Motor neuron (in vitro differentiated cells): ENCODE measurements around the gene DOK5. TPM values are rescaled to one million over a fixed set of nuclear protein-coding genes. Genes with fewer than 3 reads are reported as not detected.

Experiments used
- ATAC-seq, 8 experiments: fragments of 200-7000 bp; cut with Tn5 transposase; replicated peaks in 6 of 8; 2 replicates each; pipeline ENCODE4 v1.8.0; 2021; ENCODE audit warnings: mild to moderate bottlenecking in 8 of 8, moderate library complexity in 8 of 8
- H3K27ac ChIP-seq, 2 donors: fragments of 250-450 bp; sonication (Bioruptor Pico); 2 replicates each; pipeline ENCODE4 v1.9.0; 2021; ENCODE audit warnings: antibody characterized with exemption in 2 of 2, mild to moderate bottlenecking in 2 of 2, moderate library complexity in 1 of 2
- H3K4me1 ChIP-seq, 2 donors: fragments of 250-450 bp; sonication (Bioruptor Pico); replicated peaks in 1 of 2; 2 replicates each; pipeline ENCODE4 v1.6.1; 2021; ENCODE audit warnings: antibody characterized with exemption in 2 of 2, mild to moderate bottlenecking in 2 of 2, moderate library complexity in 1 of 2
- H3K4me3 ChIP-seq, 5 donors: fragments of 250-450 bp; sonication (Bioruptor Pico); 2 replicates each; pipeline ENCODE4 v1.9.0; 2021; ENCODE audit warnings: antibody characterized with exemption in 5 of 5, mild to moderate bottlenecking in 5 of 5, moderate library complexity in 4 of 5
- WGBS, 10 experiments: fragments of 450-650 bp; shearing (Covaris generic); methylation state at CpG; one replicate each; pipeline ENCODE4 v1.0.0; 2022; 5-methylcytosine and 5-hydroxymethylcytosine counted together
- in situ Hi-C, 9 experiments: fragments of 400-800 bp; cut with MboI; loops; one replicate each; pipeline ENCODE4 v1.15.0; 2021; ENCODE audit warnings: low sequenced_read_pairs in 9 of 9, low pct_unique_long_range_greater_than_20kb in 2 of 9; ENCODE audit not compliant: unreplicated experiment in 9 of 9
- total RNA-seq, 8 experiments: library from RNA; unstranded; fragments of 300-600 nt; gene quantifications; 2 replicates each; pipeline versions ENCODE4 v1.2.3 to v1.2.4, GENCODE V29; 2022

Gene DOK5
- total RNA-seq, 8 experiments from 2014 or later = 0.31 to 92.8 (median 32.9) TPM

GRCh38 chr20:54650052-54650719 lies 174.8 kb downstream of the DOK5 start:
- Histone ChIP-seq H3K4me3 (no peak overlapping the region), H3K27ac (no peak overlapping the region), H3K4me1 (peaks cover 11 to 18% of the 10 kb centered on the region in 2 donors)
- peak in 7 of 8 experiments; percentile 27 to 64 (median 51) for ATAC-seq
- WGBS, 10 experiments = 0 to 42% (median 26%) methylated on average over 1 to 4 of the region's 4 CpGs
- in situ Hi-C loops = loop anchor here in 3 of 9 experiments (25.0 kb wide), 3 partner anchors 1512 to 1687 kb away; no protein-coding TSS in a partner anchor

DNA sequence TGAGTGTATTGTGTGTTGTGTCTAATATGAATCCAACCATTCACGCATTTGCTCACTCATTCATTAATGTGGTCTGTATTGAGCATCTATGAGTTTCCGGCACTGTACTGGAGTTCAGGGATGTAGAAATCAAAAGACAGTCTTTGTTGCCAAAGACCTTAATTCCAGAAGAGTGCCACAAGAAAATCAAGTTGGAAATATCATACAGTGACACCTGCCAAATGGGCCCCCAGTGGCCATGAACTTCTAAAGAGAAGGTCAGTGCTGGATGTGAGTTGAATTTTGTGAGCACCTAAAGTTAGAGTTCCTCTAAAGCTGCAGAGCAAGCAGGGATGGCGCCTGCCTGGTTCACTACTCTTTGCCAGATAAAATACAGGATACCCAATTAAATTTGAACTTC lies 175.9 kb downstream of the DOK5 start:
- in situ Hi-C loops = loop anchor here in 3 of 9 experiments (25.0 kb wide), 3 partner anchors 1511 to 1686 kb away; no protein-coding TSS in a partner anchor
- 67 to 100% (median 100%) methylated on average over 1 to 3 of the region's 3 CpGs; no CpG with 5 or more reads in 1 of the 10 experiments for WGBS, 10 experiments
- Histone ChIP-seq H3K27ac (no peak overlapping the region), H3K4me3 (no peak overlapping the region), H3K4me1 (peaks cover 11 to 18% of the 10 kb centered on the region in 2 donors)
- no peak for ATAC-seq

- WGBS, 10 experiments = 29 to 88% (median 43%) methylated on average over 1 to 4 of the region's 4 CpGs; no CpG with 5 or more reads in 3 of the 10 experiments
- no peak overlapping the region for H3K27ac ChIP-seq
- no peak overlapping the region for H3K4me3 ChIP-seq
- in situ Hi-C loops = loop anchor here in 3 of 9 experiments (25.0 kb wide), 3 partner anchors 1508 to 1683 kb away; no protein-coding TSS in a partner anchor
- H3K4me1 ChIP-seq = peaks cover 15 to 19% of the 10 kb centered on the region in 2 donors
- no peak for ATAC-seq
Observed at GRCh38 chr20:54654450-54654849, 179.1 kb downstream of the DOK5 start.

- 0 to 100% (median 80%) methylated on average over 1 to 2 of the region's 2 CpGs; no CpG with 5 or more reads in 3 of the 10 experiments for WGBS, 10 experiments
- ATAC-seq = peak in 1 of 8 experiments; percentile 31
- H3K27ac ChIP-seq = no peak overlapping the region
- peaks cover 11 to 21% of the 10 kb centered on the region in 2 donors for H3K4me1 ChIP-seq
- in situ Hi-C loops = loop anchor here in 3 of 9 experiments (25.0 kb wide), 3 partner anchors 1505 to 1680 kb away; no protein-coding TSS in a partner anchor
- no peak overlapping the region for H3K4me3 ChIP-seq
Observed at GRCh38 chr20:54657268-54657826, 182.0 kb downstream of the DOK5 start.

DNA sequence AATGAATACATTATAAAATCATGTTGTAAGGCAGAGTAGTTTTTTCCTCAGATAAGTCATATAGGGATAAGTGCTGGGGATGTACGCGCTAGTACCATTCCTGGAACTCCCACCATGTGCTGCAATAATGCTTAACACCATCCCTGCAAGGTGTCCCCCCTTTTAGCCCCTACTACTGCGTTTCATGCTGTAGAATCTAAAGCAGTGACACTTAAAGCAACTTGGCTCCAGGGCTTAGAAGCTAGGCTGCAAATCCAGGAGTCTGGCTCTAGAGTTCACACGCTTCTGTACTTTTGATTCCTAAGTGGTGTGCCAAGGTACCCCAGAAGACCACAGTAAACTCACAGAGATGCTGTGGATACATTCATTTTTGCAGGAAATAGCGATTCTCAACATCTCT lies 183.1 kb downstream of the DOK5 start:
- Histone ChIP-seq H3K27ac (no peak overlapping the region), H3K4me1 (peaks cover 16 to 27% of the 10 kb centered on the region in 2 donors), H3K4me3 (no peak overlapping the region)
- 21 to 100% (median 92%) methylated on average over 3 to 5 of the region's 5 CpGs; no CpG with 5 or more reads in 1 of the 10 experiments for WGBS, 10 experiments
- ATAC-seq = no peak
- in situ Hi-C loops = loop anchor here in 3 of 9 experiments (25.0 kb wide), 3 partner anchors 1504 to 1679 kb away; no protein-coding TSS in a partner anchor

DNA sequence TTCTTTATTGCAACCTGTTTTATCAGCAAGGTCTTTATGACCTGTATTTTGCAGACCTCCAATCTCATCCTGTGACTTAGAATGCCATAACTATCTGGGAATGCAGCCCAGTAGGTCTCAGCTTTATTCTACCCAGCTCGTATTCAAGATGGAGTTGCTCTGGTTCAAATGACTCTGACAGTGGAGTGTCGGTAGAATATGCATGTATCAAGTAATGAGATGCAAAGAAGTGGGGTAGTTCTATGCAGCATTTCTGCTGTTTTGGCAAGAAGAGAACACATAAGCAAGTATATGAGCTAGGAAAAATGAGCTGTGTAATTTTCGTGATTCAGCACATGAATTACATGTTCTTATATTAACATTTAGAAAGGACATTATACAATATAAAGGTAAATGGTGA lies 185.9 kb downstream of the DOK5 start:
- H3K27ac ChIP-seq = no peak overlapping the region
- ATAC-seq = peak in 1 of 8 experiments; percentile 42
- in situ Hi-C loops = loop anchor here in 3 of 9 experiments (25.0 kb wide), 3 partner anchors 1501 to 1676 kb away; no protein-coding TSS in a partner anchor
- peaks cover 16 to 21% of the 10 kb centered on the region in 2 donors for H3K4me1 ChIP-seq
- 0 to 57% (median 38%) methylated on average over 1 to 3 of the region's 3 CpGs; no CpG with 5 or more reads in 1 of the 10 experiments for WGBS, 10 experiments
- no peak overlapping the region for H3K4me3 ChIP-seq

DNA sequence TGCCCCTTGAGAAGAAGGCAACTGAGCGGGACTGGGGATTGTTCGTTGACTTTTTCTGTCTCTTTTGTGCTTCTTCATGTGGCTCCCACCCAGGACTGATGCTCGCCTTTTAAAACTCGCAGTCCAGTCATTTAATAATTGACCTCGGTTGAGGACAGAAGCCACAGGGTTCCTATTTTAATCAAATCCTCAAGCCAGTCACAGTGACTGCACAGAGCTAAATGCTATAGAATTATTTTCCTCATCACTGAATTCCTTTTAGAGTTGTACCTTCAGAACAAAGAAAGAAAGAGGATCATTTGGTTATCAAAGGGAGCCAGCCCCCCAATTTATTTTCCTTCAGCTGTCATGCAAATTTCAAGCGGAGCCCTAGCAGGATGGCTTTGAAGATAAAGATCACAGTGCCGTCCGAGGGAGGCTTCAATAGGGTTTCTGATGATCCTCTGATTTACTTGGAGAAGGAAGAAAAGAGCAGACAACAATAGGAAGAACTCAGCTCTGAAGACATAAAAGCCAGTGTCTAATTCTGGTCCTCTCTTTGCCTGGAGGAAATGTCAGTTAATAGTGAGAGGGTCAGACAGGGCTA lies 186.6 kb downstream of the DOK5 start:
- H3K4me1 ChIP-seq = peaks cover 16 to 21% of the 10 kb centered on the region in 2 donors
- in situ Hi-C loops = loop anchor here in 3 of 9 experiments (25.0 kb wide), 3 partner anchors 1500 to 1675 kb away; no protein-coding TSS in a partner anchor
- no peak overlapping the region for H3K4me3 ChIP-seq
- H3K27ac ChIP-seq = no peak overlapping the region
- ATAC-seq = peak in 4 of 8 experiments; percentile 27 to 89 (median 82)
- WGBS, 10 experiments = 3 to 63% (median 14%) methylated on average over 2 to 8 of the region's 8 CpGs

DNA sequence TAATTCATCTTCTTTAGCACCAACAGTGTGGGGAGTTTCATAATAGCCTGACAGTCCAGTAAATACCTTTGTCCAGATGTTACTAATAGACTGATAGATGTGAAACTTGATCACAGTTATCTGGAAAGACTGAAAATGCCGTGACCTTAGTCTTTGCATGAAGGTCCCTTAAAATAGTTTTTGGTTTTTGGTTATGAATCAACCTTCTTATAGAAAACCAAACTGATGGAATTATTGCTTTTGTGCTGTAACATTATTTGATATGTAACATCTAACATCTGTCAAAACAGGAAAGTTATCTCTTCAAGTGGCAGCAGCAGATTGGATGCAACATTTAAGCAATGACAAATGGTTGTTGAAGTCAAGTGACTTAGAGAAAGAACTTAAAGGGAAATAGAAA lies 190.4 kb downstream of the DOK5 start:
- no peak overlapping the region for H3K4me3 ChIP-seq
- ATAC-seq = no peak
- H3K27ac ChIP-seq = no peak overlapping the region
- in situ Hi-C loops = loop anchor here in 3 of 9 experiments (25.0 kb wide), 3 partner anchors 1496 to 1671 kb away; no protein-coding TSS in a partner anchor
- 62 to 100% (median 100%) methylated on average over 1 of the region's 1 CpG; no CpG with 5 or more reads in 3 of the 10 experiments for WGBS, 10 experiments
- H3K4me1 ChIP-seq = peaks cover 12 to 14% of the 10 kb centered on the region in 2 donors

GRCh38 chr20:54668271-54669039 lies 193.1 kb downstream of the DOK5 start:
- no peak overlapping the region for H3K27ac ChIP-seq
- no peaks in the 10 kb centered on the region for H3K4me1 ChIP-seq
- no peak overlapping the region for H3K4me3 ChIP-seq
- WGBS, 10 experiments = 0 to 82% (median 67%) methylated on average over 1 to 12 of the region's 12 CpGs; no CpG with 5 or more reads in 1 of the 10 experiments
- ATAC-seq = peak in 2 of 8 experiments; percentile 43 to 86
- in situ Hi-C loops = loop anchor here in 3 of 9 experiments (25.0 kb wide), 3 partner anchors 1494 to 1669 kb away; no protein-coding TSS in a partner anchor

DNA sequence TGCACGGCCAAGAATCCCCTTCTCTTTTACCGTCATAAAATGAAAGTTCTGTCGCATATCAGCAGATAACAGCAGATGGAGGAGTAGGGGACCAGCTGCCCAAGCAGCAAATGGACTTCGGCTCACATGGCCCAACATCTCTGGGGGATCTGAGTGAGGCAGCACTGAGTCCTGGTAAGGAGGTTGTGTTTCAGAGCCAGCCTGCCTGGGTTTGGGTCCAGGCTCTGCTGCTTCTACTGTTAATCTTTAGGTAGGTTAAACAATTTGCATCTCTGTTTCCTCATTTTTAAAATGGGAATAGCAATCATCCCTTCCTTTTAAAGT lies 193.6 kb downstream of the DOK5 start:
- ATAC-seq = no peak
- in situ Hi-C loops = loop anchor here in 3 of 9 experiments (25.0 kb wide), 3 partner anchors 1493 to 1668 kb away; no protein-coding TSS in a partner anchor
- H3K4me1 ChIP-seq = no peaks in the 10 kb centered on the region
- H3K27ac ChIP-seq = no peak overlapping the region
- H3K4me3 ChIP-seq = no peak overlapping the region
- 40 to 100% (median 93%) methylated on average over 1 to 4 of the region's 4 CpGs; no CpG with 5 or more reads in 2 of the 10 experiments for WGBS, 10 experiments

DNA sequence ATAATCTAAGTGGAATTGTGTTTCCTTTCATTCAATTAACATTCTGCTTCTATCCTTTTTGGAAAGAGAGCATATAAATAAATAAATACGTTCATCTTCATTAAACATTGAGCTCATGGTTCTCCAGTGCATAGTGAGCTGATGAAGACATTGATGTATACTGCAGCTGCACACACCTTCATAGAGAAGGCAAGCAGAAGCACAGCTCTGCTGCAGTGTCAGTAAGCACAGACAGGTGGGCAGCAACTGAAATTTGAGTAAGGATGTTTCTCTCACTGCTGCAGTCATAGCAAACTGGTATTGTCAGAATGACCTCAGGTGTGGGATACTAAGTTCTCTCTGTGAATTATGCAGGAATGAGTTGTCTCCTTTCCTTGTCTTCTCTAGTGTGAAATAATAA lies 202.9 kb downstream of the DOK5 start:
- H3K4me3 ChIP-seq = no peak overlapping the region
- H3K4me1 ChIP-seq = peaks cover 0 to 14% of the 10 kb centered on the region in 2 donors
- WGBS, 10 experiments = 0 to 100% (median 89%) methylated on average over 1 of the region's 1 CpG; no CpG with 5 or more reads in 5 of the 10 experiments
- in situ Hi-C loops = loop anchor here in 2 of 9 experiments (25.0 kb wide), 2 partner anchors 109 to 1484 kb away; no protein-coding TSS in a partner anchor
- no peak for ATAC-seq
- H3K27ac ChIP-seq = no peak overlapping the region

DNA sequence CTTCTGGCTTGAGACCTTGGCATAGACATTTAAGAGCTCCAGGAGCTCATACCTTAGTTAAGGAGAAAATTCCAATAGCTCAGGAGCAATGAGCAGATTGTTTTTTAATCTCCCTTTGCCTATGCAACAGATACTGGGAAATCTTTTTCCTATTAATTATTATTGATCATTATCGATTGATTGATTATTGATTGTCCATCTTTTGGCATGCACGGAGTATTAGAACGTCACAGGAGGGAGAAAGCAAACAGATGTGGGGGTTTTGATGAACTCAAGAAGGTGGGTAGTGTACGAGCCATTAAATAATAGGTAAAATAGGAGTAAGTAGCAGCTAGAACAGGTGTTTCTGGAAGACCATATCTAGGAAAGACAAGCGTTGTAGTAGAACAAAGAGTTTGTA lies 205.0 kb downstream of the DOK5 start:
- Histone ChIP-seq H3K4me1 (peaks cover 0 to 14% of the 10 kb centered on the region in 2 donors), H3K27ac (no peak overlapping the region), H3K4me3 (no peak overlapping the region)
- WGBS, 10 experiments = 13 to 75% (median 45%) methylated on average over 1 to 5 of the region's 5 CpGs; no CpG with 5 or more reads in 2 of the 10 experiments
- no peak for ATAC-seq
- in situ Hi-C loops = loop anchor here in 2 of 9 experiments (25.0 kb wide), 2 partner anchors 107 to 1482 kb away; no protein-coding TSS in a partner anchor
